Measurements from ENCODE around the gene CRYBB3.

GRCh38 chr22:25183949-25184619 lies 15.6 kb upstream of the CRYBB3 start:
- TF ChIP-seq POLR2A (IDR thresholded peaks at IDR 0.05; ENCODE audit: low read depth, low read length), result no peak
- TF ChIP-seq SPI1 (IDR thresholded peaks at IDR 0.05; ENCODE audit: low read depth, low read length), result no peak
- no peak for TF ChIP-seq POLR2AphosphoS5 (IDR thresholded peaks at IDR 0.05; ENCODE audit: low read depth, low read length)
- TF ChIP-seq POU2F2 (IDR thresholded peaks at IDR 0.05; ENCODE audit: low read depth, low read length), result no peak
- TF ChIP-seq TAF1 (IDR thresholded peaks at IDR 0.05; ENCODE audit: low read depth, low read length), result no peak
